Fibroblast of pulmonary artery (primary cell): ENCODE data around the gene CFAP54.

Source experiments
- DNase-seq: peaks from one replicate; pipeline ENCODE4 v3.0.0-alpha.2; 2010; ENCODE audit warnings: low read depth
- H3K4me3 ChIP-seq: replicated peaks from 2 replicates; pipeline ENCODE4 v1.5.1; 2011; ENCODE audit warnings: low read depth, mild to moderate bottlenecking, control low read depth, low read length, moderate library complexity
- CTCF ChIP-seq: IDR thresholded peaks from 2 replicates; pipeline ENCODE4 v1.5.1; 2011; ENCODE audit warnings: mild to moderate bottlenecking, control low read depth, low read length, inconsistent platforms; ENCODE audit errors: missing control alignments

CFAP54 gene

GRCh38 chr12:96514328-96514727 lies 25.0 kb downstream of the CFAP54 start:
- peak; percentile 55 for DNase-seq
- H3K4me3 ChIP-seq, result no peak overlapping the region
- no peak for TF ChIP-seq CTCF

- TF ChIP-seq CTCF, result peak; percentile 47
- H3K4me3 ChIP-seq, result no peak overlapping the region
These were observed 27.4 kb downstream of the CFAP54 start for GRCh38 chr12:96516472-96517430.

GRCh38 chr12:96520767-96521166 lies 31.4 kb downstream of the CFAP54 start:
- H3K4me3 ChIP-seq, result no peak overlapping the region
- TF ChIP-seq CTCF, result no peak
- no peak for DNase-seq

More at GRCh38 chr12:96516472-96517430, 27.4 kb downstream of the CFAP54 start:
- peak; percentile 92 for DNase-seq

- no peak for TF ChIP-seq CTCF
- DNase-seq, result no peak
- H3K4me3 ChIP-seq, result no peak overlapping the region
These were observed 32.7 kb downstream of the CFAP54 start for GRCh38 chr12:96521895-96522682.

GRCh38 chr12:96522690-96523089 lies 33.3 kb downstream of the CFAP54 start:
- no peak overlapping the region for H3K4me3 ChIP-seq
- no peak for DNase-seq
- no peak for TF ChIP-seq CTCF

- TF ChIP-seq CTCF, result no peak
- DNase-seq, result no peak
- H3K4me3 ChIP-seq, result no peak overlapping the region
These were observed 36.7 kb downstream of the CFAP54 start for GRCh38 chr12:96526110-96526509.
